NK-92 (cell line): Measurements from ENCODE around the gene ITLN1.
"Not testable (repeated sequence)": the region's sequence is repeated elsewhere in the genome, so short reads cannot be mapped to it uniquely, and the experiment has no call there.

Source experiments
- DNase-seq: peaks from one replicate; lab custom pipeline; 2025; ENCODE audit not compliant: unreplicated experiment; lab: John Stamatoyannopoulos, UW

Gene ITLN1

DNA sequence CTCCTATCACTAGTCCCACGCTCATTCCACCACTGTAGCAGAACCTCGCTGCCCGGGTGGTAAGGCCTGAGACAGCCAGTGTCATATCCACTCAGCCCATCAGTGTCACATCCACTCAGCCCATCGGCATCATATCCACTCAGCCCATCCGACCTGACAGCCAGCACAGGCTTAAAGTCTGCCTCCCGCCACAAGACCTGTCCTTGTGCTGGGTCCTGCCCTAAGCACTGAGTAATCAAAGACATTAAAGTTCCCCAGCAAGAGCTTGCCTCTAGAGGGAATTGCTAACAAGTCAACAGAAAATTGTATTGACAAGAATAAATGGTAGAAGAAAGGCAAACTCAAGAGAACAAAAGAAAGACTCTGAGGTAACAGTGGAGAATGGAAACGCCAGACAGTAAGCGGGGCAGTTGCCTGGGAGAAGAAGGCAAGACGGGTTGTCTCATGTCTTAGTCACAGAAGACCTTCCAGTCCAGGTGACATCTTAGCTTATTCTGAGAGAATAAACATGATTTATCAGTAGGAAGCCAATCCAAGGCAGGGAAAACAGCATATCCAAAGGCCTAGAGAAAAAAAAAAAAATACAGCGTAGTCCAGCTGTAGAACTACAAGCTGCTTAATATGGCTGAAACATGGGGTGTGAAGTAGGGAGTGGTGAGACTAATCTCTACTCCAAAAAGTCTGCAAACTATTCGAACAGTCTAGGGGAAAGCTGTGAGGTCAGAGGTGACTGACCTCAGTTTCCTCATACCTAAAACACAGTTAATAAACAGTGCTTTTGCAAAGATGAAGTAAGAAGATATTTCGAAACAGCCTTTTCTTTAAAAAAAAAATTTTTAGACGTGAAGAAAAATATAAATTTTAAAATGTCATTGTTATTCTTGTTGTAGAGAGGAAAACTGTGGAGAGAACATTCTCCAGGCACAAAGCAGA, 1.1 kb downstream of the ITLN1 start:
- no peak for DNase-seq

- DNase-seq = no peak
Observed at GRCh38 chr1:160882582-160882981, 2.4 kb downstream of the ITLN1 start.

GRCh38 chr1:160881264-160881663, 3.7 kb downstream of the ITLN1 start:
- DNase-seq = not testable (repeated sequence)

GRCh38 chr1:160880216-160880615, 4.8 kb downstream of the ITLN1 start:
- DNase-seq = no peak

DNA sequence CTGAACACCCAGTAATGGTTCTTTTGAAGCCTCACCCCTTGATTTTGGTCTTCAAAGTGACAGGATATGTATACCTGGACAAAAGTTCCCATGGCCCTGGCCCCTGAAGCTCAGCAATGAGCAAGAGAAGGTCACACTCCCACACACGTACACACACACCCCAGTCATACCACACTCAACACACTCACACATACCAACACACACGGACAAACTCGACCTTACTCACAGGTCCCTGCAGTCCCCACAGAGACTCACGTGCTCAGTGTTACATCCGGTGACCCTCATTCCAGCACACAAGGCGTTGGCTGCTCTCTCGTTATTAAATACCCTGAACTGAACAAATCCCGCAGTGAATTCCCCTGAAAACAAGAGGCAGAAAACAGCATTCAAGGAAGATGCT, 5.9 kb downstream of the ITLN1 start:
- DNase-seq = no peak

DNA sequence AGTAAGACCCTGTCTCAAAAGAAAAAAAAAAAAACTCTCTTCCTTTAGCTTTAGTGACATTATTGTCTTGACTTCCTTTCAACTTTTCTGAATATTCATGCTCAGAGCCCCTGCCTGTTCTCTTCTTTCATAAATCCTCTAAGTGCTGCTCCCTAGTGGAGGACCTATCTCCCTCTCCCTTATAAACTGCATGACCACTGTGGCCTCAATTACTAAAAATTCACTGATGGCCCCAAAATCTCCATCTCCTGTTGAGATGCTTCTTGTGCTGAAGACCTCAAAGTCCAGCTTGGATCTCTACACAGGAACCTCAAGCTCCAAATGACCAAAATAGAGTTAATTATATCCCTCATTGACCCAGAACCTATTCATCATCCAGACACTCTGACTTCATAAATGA, 7.8 kb downstream of the ITLN1 start:
- no peak for DNase-seq

DNA sequence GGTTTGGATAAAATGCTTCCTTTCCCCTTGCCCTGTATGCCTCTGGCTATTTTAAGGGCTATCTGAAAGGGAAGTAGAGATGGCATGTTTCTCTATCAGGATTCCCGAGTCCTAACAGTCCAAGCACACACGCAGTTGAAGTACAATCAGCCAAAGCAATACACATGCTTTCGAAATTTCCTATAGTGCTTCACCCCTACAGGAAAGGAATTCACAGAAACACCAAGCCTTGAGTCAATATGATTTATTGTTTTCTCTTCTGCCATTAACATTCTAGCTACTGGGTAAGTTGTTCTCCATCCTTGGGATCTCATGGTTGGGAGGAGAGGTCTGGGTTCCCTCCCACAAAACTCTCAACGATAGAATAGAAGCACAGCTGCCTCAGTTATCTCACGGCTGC, 8.7 kb downstream of the ITLN1 start:
- no peak for DNase-seq

DNA sequence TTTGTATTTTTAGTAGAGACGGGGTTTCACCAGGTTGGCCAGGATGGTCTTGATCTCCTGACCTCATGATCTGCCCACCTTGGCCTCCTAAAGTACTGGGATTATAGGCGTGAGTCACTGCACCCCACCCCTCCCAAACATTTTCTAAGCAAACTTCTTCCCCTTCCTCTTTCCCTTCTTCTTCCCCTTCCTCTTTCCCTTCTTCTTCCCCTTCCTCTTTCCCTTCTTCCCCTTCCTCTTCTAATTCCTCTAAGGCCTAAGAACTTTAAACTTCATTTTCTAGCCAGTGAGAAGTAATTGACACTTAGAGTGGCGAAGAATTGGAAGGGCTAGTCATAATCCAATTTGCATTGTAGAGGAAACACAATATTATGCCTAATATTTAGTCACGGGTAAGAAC, 9.4 kb downstream of the ITLN1 start:
- not testable (repeated sequence) for DNase-seq

DNA sequence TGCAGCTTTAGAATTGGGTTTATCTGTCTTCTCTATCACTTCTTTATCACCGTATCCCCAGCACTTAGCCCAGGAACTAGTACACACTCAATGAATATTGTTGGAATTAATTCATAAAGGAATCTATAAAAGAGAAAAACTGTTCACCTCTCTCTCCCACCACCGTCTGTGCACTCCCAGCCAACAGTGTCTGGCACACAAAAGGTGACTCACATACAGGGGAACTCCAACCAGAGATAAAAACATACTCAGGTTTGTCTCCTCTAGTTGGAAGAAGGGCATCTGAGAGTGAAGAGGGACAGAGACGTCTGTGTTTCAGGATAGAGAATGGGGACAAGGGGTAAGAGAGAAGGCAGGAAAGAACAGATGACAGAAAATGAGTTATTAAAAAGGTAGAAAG, 10.0 kb downstream of the ITLN1 start:
- no peak for DNase-seq

GRCh38 chr1:160868141-160868540, 16.8 kb downstream of the ITLN1 start:
- no peak for DNase-seq

GRCh38 chr1:160867651-160868050, 17.3 kb downstream of the ITLN1 start:
- not testable (repeated sequence) for DNase-seq

DNA sequence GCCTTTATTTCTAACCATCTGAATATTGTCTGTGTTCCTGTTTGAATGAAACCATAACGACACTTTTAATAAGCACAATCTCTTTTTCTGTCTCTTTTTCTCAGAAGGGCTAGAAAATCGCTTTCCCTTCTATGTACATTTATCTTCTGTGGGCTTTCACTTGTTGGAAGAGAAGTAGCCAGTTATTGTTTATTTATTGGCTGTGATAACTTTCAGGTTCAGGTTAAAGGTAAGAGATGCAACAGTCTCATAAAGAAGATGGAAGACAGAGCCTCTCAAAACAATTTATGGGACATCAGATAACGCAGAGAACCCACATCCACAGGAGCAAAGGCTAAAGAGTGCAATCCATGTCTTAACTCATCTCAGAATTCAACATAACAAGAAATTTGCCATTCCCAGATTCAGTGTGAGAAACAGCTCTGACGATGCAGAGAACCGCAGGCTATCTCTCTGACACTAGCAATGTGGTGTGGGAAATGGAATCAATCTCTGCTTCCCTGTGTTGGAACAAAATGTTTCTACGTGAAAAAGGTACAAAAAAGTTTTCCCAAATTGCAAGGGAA, 18.2 kb downstream of the ITLN1 start:
- DNase-seq = no peak

GRCh38 chr1:160866001-160866694, 18.8 kb downstream of the ITLN1 start:
- DNase-seq = no peak

DNA sequence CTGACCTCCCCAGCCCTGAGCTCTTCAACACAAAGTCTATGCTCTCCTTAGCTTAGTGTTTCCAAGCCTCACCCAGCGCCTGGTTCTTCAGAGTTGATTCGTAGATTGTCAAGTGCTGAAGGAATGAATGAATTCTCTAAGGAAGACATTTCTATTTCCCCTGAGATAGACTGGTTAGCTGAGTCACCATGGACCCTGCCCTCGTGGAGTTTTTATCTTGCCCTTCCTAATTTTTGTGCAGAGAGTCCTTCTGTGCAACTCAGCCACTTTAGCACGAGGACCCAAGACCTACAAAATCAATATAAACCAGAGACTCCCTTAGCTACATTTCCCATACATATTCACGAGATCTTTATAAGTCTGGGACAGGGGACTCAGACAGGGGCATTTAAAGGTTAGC, 19.6 kb downstream of the ITLN1 start:
- no peak for DNase-seq

DNA sequence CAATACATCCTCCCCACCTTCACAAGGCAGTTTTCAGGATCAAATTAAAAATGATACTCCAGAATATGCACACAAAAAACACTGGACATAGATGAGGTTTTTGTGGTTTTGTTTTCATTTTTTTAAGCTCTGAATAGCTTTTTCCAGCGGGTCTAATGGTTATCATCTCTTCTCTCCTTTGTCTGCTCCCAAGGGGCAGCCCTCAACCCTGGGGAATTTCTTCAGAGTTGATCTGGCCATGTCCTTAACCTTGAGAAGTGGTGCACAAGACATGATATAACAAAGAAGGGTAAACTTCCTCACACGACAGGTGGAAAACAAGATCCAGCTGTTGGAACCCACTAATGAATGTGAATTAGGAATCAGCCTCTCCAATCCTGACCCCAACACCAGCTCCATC, 20.8 kb downstream of the ITLN1 start:
- no peak for DNase-seq

- DNase-seq = no peak
Observed at GRCh38 chr1:160863774-160864131, 21.2 kb downstream of the ITLN1 start.

GRCh38 chr1:160863061-160863773, 21.8 kb downstream of the ITLN1 start:
- DNase-seq = no peak

- DNase-seq = no peak
Observed at GRCh38 chr1:160862203-160863060, 22.5 kb downstream of the ITLN1 start, which contains the start of gene CD244. TSS of gene CD244 (minus strand) at chr1:160862887. CDS start at chr1:160862677, 210 bp downstream.

GRCh38 chr1:160860840-160861505, 24.0 kb downstream of the ITLN1 start:
- DNase-seq = no peak

- DNase-seq = no peak
Observed at GRCh38 chr1:160859166-160859565, 25.8 kb downstream of the ITLN1 start.
